GM23338 (cell line): ENCODE measurements around the gene C2orf81. TPM values are rescaled to one million over a fixed set of nuclear protein-coding genes. Genes with fewer than 3 reads are reported as not detected.

Source experiments
- ATAC-seq: fragments of 200-7000 bp; cut with Tn5 transposase; 3 replicates; pipeline ENCODE4 v1.9.1; 2020
- DNase-seq: peaks from one replicate; pipeline ENCODE4 v3.0.0-alpha.2; 2015; ENCODE audit warnings: low spot score
- H2AFZ ChIP-seq: fragments of 200-600 bp; sonication (generic); 2 replicates; pipeline ENCODE4 v1.8.0; 2016; ENCODE audit warnings: antibody characterized with exemption, mild to moderate bottlenecking, moderate library complexity
- H3F3A ChIP-seq: fragments of 200-600 bp; sonication (generic); replicated peaks from 2 replicates; pipeline ENCODE4 v1.8.0; 2017; ENCODE audit warnings: antibody characterized with exemption, mixed run types, low read depth
- H3K27ac ChIP-seq: fragments of 200-600 bp; sonication (generic); 2 replicates; pipeline ENCODE4 v1.6.1; 2016; ENCODE audit warnings: low read depth
- H3K27me3 ChIP-seq: fragments of 200-600 bp; sonication (generic); 2 replicates; pipeline ENCODE4 v1.8.0; 2016; ENCODE audit warnings: mild to moderate bottlenecking, mixed run types, moderate library complexity; ENCODE audit not compliant: insufficient read depth
- H3K36me3 ChIP-seq: fragments of 200-600 bp; sonication (generic); 2 replicates; pipeline ENCODE4 v1.8.0; 2016; ENCODE audit warnings: mild to moderate bottlenecking; ENCODE audit not compliant: insufficient read depth
- H3K4me1 ChIP-seq: fragments of 200-600 bp; sonication (generic); 2 replicates; pipeline ENCODE4 v1.8.0; 2016; ENCODE audit warnings: mild to moderate bottlenecking, moderate library complexity; ENCODE audit not compliant: insufficient read depth
- H3K4me2 ChIP-seq: fragments of 200-600 bp; sonication (generic); 2 replicates; pipeline ENCODE4 v1.7.1; 2017; ENCODE audit warnings: mixed run types
- H3K4me3 ChIP-seq: fragments of 200-600 bp; sonication (generic); 2 replicates; pipeline ENCODE4 v1.6.1; 2016; ENCODE audit warnings: mixed run types
- H3K79me2 ChIP-seq: fragments of 200-600 bp; sonication (generic); replicated peaks from 2 replicates; pipeline ENCODE4 v1.8.0; 2017; ENCODE audit warnings: mild to moderate bottlenecking; ENCODE audit not compliant: insufficient read depth
- H3K9me2 ChIP-seq: fragments of 200-600 bp; sonication (generic); 2 replicates; pipeline ENCODE4 v1.8.0; 2017; ENCODE audit not compliant: insufficient read depth
- H4K20me1 ChIP-seq: fragments of 200-600 bp; sonication (generic); replicated peaks from 2 replicates; pipeline ENCODE4 v1.8.0; 2017; ENCODE audit warnings: mild to moderate bottlenecking; ENCODE audit not compliant: insufficient read depth
- H3K27ac Mint-ChIP-seq: 2 replicates; pipeline ENCODE4 v1.8.0; 2020; ENCODE audit warnings: inconsistent platforms, mild to moderate bottlenecking, moderate library complexity, mixed read lengths
- H3K27me3 Mint-ChIP-seq: 3 replicates; pipeline ENCODE4 v1.8.0; 2022; ENCODE audit warnings: low read depth, mild to moderate bottlenecking, moderate library complexity, mixed read lengths, inconsistent platforms; ENCODE audit not compliant: insufficient read depth, poor library complexity
- H3K36me3 Mint-ChIP-seq: 3 replicates; pipeline ENCODE4 v1.8.0; 2021; ENCODE audit warnings: low read depth, mild to moderate bottlenecking, inconsistent platforms, moderate library complexity, mixed read lengths
- H3K4me1 Mint-ChIP-seq: 3 replicates; pipeline ENCODE4 v1.8.0; 2020; ENCODE audit warnings: mild to moderate bottlenecking, inconsistent platforms, mixed read lengths
- H3K4me3 Mint-ChIP-seq: 3 replicates; pipeline ENCODE4 v1.8.0; 2021; ENCODE audit warnings: moderate library complexity, mild to moderate bottlenecking, inconsistent platforms, mixed read lengths
- H3K9me3 Mint-ChIP-seq: 3 replicates; pipeline ENCODE4 v1.8.0; 2020; ENCODE audit warnings: moderate library complexity, mild to moderate bottlenecking, inconsistent platforms, mixed read lengths
- CREB1 ChIP-seq: fragments of 250-450 bp; sonication (Bioruptor Pico); IDR thresholded peaks from 2 replicates; pipeline ENCODE4 v1.5.0; 2020; ENCODE audit warnings: low read depth, mild to moderate bottlenecking, moderate library complexity
- EZH2 ChIP-seq: fragments of 200-600 bp; sonication (generic); IDR thresholded peaks from one replicate; pipeline ENCODE4 v1.8.0; 2017; ENCODE audit warnings: antibody characterized with exemption, mild to moderate bottlenecking, low read depth; ENCODE audit not compliant: unreplicated experiment
- EZH2phosphoT487 ChIP-seq: fragments of 200-600 bp; sonication (generic); IDR thresholded peaks from one replicate; pipeline ENCODE4 v1.8.1; 2018; ENCODE audit warnings: antibody characterized with exemption; ENCODE audit not compliant: unreplicated experiment
- NANOG ChIP-seq: IDR thresholded peaks from 2 replicates; pipeline ENCODE4 v1.6.1; 2016; ENCODE audit warnings: antibody characterized with exemption, borderline replicate concordance
- POLR2AphosphoS5 ChIP-seq: IDR thresholded peaks from 2 replicates; pipeline ENCODE4 v1.6.1; 2016; ENCODE audit warnings: antibody characterized with exemption, low read depth
- ZNF114 ChIP-seq: fragments of 250-450 bp; sonication (Bioruptor Pico); IDR thresholded peaks from 2 replicates; pipeline ENCODE4 v1.5.0; 2020; ENCODE audit warnings: mild to moderate bottlenecking, moderate library complexity
- polyA plus RNA-seq: library from polyadenylated mRNA; unstranded; fragments of >200 nt; fragmentation: Nextera tagmentation; extraction: Ambion mirVana; gene quantifications from 2 replicates; pipeline ENCODE4 v1.2.1, GENCODE V29; 2016
- total RNA-seq: library from RNA; depleted of rRNA; stranded (reverse); fragments of >200 nt; shearing (Covaris generic); gene quantifications from 2 replicates; pipeline ENCODE4 v1.2.3, GENCODE V29; 2014
- TF ChIP-seq, protein P1 (sequence below): IDR thresholded peaks from 2 replicates; pipeline ENCODE4 v1.6.1; 2016; ENCODE audit warnings: antibody characterized with exemption
- TF ChIP-seq, protein P2 (sequence below), 2 experiments: fragments of 200-600 bp in 1 of 2; sonication (generic) in 1 of 2; conservative IDR thresholded peaks; 2 replicates each; pipeline versions ENCODE4 v1.5.1 to v1.6.1; 2016 to 2017; ENCODE audit warnings: antibody characterized with exemption in 2 of 2, low read depth in 2 of 2, mild to moderate bottlenecking in 2 of 2, moderate library complexity in 1 of 2
- TF ChIP-seq, protein P3 (sequence below): IDR thresholded peaks from one replicate; pipeline ENCODE4 v1.6.1; 2018; ENCODE audit warnings: antibody characterized with exemption; ENCODE audit not compliant: unreplicated experiment

C2orf81 gene
- total and polyA plus RNA-seq, 2 experiments from 2014 or later = 3.8 to 4.6 TPM

DNA sequence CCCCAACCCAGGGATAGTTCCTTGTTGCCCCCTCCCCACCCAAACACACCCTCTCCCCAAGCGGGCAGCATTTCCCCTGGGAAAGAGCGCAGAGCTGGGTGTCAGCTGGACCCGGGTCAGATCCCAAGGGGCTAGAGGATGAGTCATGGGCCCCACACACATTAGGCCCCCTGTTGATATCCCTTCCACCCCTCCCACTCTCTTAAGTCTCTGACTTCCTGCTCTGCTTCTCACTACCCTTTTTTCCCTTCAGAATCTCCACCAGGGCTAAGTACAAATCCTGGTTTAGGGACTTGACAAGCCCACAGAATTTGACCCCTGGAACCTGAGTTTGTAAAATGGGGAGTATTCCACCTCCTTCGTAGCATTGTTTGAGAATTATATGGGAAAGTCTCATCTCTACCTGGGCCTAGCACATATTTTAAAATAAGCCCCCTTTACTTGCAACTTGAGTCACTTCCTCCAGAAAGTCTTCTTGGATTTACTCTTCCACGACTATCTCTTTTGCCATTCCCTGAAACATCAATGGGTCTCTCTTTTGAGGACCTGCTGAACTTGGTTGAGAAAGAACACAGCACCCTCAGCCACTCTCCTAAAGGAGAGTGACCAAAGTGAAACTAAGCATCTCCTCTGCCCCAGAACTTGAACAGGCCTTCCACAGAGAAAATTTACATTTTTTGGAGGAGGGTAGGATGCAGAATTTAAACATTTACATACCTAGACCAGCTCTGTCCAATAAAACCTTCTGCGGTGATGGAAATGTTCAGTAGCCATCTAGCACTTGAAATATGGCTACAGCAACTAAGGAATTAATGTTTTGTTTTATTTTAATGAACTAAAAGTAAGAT is 15.7 kb upstream of the C2orf81 start (continued):
- TF ChIP-seq, protein P1, sequence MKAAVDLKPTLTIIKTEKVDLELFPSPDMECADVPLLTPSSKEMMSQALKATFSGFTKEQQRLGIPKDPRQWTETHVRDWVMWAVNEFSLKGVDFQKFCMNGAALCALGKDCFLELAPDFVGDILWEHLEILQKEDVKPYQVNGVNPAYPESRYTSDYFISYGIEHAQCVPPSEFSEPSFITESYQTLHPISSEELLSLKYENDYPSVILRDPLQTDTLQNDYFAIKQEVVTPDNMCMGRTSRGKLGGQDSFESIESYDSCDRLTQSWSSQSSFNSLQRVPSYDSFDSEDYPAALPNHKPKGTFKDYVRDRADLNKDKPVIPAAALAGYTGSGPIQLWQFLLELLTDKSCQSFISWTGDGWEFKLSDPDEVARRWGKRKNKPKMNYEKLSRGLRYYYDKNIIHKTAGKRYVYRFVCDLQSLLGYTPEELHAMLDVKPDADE = no peak
- TF ChIP-seq ZNF114 (CRISPR knock-in tag) (no peak), NANOG (no peak)
- TF ChIP-seq, protein P2, sequence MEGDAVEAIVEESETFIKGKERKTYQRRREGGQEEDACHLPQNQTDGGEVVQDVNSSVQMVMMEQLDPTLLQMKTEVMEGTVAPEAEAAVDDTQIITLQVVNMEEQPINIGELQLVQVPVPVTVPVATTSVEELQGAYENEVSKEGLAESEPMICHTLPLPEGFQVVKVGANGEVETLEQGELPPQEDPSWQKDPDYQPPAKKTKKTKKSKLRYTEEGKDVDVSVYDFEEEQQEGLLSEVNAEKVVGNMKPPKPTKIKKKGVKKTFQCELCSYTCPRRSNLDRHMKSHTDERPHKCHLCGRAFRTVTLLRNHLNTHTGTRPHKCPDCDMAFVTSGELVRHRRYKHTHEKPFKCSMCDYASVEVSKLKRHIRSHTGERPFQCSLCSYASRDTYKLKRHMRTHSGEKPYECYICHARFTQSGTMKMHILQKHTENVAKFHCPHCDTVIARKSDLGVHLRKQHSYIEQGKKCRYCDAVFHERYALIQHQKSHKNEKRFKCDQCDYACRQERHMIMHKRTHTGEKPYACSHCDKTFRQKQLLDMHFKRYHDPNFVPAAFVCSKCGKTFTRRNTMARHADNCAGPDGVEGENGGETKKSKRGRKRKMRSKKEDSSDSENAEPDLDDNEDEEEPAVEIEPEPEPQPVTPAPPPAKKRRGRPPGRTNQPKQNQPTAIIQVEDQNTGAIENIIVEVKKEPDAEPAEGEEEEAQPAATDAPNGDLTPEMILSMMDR (conservative IDR thresholded peaks at IDR 0.05; ENCODE audit: low read depth in 2 of 2) = no peak
- TF ChIP-seq, protein P3, sequence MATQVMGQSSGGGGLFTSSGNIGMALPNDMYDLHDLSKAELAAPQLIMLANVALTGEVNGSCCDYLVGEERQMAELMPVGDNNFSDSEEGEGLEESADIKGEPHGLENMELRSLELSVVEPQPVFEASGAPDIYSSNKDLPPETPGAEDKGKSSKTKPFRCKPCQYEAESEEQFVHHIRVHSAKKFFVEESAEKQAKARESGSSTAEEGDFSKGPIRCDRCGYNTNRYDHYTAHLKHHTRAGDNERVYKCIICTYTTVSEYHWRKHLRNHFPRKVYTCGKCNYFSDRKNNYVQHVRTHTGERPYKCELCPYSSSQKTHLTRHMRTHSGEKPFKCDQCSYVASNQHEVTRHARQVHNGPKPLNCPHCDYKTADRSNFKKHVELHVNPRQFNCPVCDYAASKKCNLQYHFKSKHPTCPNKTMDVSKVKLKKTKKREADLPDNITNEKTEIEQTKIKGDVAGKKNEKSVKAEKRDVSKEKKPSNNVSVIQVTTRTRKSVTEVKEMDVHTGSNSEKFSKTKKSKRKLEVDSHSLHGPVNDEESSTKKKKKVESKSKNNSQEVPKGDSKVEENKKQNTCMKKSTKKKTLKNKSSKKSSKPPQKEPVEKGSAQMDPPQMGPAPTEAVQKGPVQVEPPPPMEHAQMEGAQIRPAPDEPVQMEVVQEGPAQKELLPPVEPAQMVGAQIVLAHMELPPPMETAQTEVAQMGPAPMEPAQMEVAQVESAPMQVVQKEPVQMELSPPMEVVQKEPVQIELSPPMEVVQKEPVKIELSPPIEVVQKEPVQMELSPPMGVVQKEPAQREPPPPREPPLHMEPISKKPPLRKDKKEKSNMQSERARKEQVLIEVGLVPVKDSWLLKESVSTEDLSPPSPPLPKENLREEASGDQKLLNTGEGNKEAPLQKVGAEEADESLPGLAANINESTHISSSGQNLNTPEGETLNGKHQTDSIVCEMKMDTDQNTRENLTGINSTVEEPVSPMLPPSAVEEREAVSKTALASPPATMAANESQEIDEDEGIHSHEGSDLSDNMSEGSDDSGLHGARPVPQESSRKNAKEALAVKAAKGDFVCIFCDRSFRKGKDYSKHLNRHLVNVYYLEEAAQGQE = no peak

DNA sequence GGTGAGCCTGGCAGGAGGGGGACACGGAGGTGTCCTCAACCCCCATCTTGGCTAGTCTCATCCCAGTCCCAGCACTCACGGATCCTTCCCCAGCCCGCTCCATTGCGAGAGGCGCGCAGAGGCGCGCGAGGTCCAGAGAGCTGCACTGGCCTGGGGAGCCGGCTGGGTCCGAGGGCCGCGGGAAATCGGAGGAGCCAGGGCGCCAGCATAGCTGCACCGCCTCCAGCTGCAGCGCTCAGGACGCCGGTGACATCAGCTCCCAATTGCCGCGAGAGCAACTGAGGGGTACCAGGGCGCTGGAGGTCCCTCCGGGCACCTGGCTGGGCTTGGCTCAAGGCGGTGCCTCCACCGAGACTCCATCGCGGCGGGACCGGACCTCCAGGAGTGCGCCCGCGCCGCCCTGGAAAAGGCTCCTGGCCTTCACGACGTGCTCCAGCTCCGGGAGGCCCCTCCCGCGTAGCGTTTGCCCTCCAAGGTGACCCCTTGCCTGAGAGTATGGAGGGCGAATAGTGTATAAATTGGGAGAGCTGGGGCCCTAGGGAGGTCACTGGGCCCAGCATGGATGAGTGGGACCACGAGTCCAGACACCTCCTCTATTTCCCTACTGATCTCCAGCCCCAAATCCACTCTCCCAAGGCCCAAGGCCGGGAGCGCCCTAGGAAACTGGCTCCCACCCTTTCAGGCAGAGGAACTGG is 14.8 kb upstream of the C2orf81 start:
- Histone ChIP-seq H3K9me2 (no peaks in the 10 kb centered on the region), H2AFZ (no peak overlapping the region; the same call in 1 of the 2 replicates), H3K36me3 (no peaks in the 10 kb centered on the region), H3K27ac (0 out of 2 replicates have a peak overlapping the region, but pooled peaks have one; percentile 45), H3K4me1 (peaks cover 35% of the 10 kb centered on the region), H3K27me3 (no peaks in the 10 kb centered on the region), H4K20me1 (peaks cover 34% of the 10 kb centered on the region), H3K4me3 (peak overlapping the region; percentile 50), H3F3A (peaks cover 8% of the 10 kb centered on the region), H3K79me2 (peaks cover 60% of the 10 kb centered on the region), H3K4me2 (peak overlapping the region; percentile 73)
- H3K27ac Mint-ChIP-seq = peak overlapping the region; percentile 89; the same call in 1 of the 2 replicates
- ATAC-seq = peak; percentile 20
- peaks cover 20% of the 10 kb centered on the region for H3K27me3 Mint-ChIP-seq
- no peak overlapping the region; the same call in 2 of the 3 replicates for H3K4me3 Mint-ChIP-seq
- peaks cover 41% of the 10 kb centered on the region for H3K36me3 Mint-ChIP-seq
- peak; percentile 60 for DNase-seq
- TF ChIP-seq CREB1 = no peak
- no peak for TF ChIP-seq POLR2AphosphoS5
- TF ChIP-seq ZNF114 (CRISPR knock-in tag) = no peak
- TF ChIP-seq EZH2 = no peak
- TF ChIP-seq, protein P3 = no peak
- TF ChIP-seq, protein P2 (conservative IDR thresholded peaks at IDR 0.05; ENCODE audit: low read depth in 2 of 2) = no peak
- TF ChIP-seq EZH2phosphoT487 = no peak
- peaks cover 40% of the 10 kb centered on the region for H3K4me1 Mint-ChIP-seq
- H3K9me3 Mint-ChIP-seq = no peaks in the 10 kb centered on the region
